NCI-H1436 (cell line): ENCODE measurements around the gene CCDC12.
A peak's percentile ranks its signal among the peaks of the same experiment; 100 is the strongest.

Experiments
- DNase-seq: peaks from one replicate; lab custom pipeline; 2025; lab: John Stamatoyannopoulos, UW

The CCDC12 gene

GRCh38 chr3:46976326-46977190, at the start of gene CCDC12:
CCDC12 (minus strand) TSS chr3:46976745; CDS start chr3:46976732, 13 bp downstream.
- DNase-seq, result peak; percentile 83

DNA sequence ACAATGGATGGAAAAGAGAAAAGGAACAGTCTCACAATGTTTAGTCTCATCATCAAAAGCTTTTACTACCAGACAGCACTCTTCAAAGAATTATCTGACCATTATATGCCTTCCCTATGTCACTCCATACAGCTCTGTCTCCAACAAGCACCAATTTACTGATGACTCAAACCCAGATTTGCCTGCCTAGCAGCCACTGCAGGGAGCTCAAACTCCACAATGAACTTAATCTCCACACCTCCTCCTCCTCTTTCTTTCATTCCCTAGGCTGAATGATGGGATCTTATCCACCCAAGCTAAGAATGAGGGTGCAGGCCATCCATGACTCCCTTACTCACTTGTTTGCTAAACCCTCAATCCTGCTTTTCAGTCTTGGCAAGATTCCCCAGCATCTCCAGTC, 48.4 kb upstream of the CCDC12 start:
- DNase-seq, result no peak

DNA sequence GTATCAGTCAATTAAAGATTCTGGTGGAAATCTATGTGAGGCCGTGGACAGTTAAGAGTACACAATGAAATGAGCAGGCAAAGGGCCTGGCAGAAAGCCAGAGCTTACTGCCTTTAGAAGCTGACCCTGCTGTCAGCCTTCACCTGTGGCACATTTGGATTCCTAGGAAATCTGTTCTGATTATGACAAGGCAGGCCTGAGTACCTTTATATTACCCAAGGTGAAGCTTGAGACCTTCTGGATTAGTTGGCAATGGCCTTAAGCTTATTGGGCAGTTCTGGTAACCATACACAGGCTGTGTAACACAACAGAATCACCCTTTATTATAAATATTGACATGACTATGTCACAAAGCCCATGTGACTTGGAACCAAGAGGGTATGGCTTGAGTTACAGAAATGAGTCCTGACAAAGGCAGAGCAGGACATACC, 46.1 kb upstream of the CCDC12 start:
- no peak for DNase-seq

GRCh38 chr3:47020311-47020710, 43.8 kb upstream of the CCDC12 start:
- DNase-seq, result no peak

GRCh38 chr3:47019201-47019600, 42.7 kb upstream of the CCDC12 start:
- no peak for DNase-seq

- no peak for DNase-seq
Measured at GRCh38 chr3:47018269-47018611, 41.7 kb upstream of the CCDC12 start.

DNA sequence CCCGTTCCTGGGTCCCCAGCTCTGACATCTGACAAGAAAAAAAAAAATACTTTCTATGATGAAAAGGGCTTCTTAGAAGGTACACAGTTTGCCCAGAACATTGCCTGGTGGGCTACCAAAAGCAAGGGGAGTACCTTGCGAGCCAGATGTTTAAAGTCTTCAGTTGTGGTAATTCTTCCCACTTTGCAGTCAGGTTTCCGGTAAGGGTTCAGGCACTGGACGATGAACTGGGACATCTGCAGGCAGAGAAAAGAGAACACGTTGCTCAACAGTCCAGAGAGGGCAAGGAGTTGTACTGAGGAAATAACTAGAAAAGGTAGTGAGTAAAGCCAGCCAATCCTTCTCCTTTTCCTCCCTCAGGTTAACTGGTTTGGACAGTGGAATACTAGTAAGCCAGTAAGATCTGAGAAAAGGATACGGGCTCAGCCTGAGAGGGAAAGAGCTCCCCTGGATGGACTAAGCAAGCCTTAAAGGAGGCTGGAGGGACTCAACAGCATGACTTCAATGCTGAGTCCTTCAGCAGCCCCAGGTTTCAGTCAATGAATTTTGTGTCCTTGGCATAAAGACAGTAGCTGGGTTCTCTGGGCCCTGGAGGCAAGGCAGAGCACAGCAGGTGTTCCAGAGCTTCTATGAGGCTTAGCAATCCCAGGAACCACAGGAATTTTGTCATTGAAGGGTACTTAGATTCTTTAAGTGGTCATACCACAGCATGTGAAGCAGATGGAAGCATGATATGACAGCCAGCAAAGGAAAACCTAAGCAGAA, 41.1 kb upstream of the CCDC12 start:
- DNase-seq, result no peak

GRCh38 chr3:47016934-47017435, 40.4 kb upstream of the CCDC12 start:
- no peak for DNase-seq

GRCh38 chr3:47016086-47016933, 39.8 kb upstream of the CCDC12 start:
- DNase-seq, result no peak

- DNase-seq, result no peak
Measured at GRCh38 chr3:47015151-47015550, 38.6 kb upstream of the CCDC12 start.

GRCh38 chr3:47014036-47014435, 37.5 kb upstream of the CCDC12 start:
- no peak for DNase-seq

- DNase-seq, result no peak
Measured at GRCh38 chr3:47013231-47013630, 36.7 kb upstream of the CCDC12 start.

DNA sequence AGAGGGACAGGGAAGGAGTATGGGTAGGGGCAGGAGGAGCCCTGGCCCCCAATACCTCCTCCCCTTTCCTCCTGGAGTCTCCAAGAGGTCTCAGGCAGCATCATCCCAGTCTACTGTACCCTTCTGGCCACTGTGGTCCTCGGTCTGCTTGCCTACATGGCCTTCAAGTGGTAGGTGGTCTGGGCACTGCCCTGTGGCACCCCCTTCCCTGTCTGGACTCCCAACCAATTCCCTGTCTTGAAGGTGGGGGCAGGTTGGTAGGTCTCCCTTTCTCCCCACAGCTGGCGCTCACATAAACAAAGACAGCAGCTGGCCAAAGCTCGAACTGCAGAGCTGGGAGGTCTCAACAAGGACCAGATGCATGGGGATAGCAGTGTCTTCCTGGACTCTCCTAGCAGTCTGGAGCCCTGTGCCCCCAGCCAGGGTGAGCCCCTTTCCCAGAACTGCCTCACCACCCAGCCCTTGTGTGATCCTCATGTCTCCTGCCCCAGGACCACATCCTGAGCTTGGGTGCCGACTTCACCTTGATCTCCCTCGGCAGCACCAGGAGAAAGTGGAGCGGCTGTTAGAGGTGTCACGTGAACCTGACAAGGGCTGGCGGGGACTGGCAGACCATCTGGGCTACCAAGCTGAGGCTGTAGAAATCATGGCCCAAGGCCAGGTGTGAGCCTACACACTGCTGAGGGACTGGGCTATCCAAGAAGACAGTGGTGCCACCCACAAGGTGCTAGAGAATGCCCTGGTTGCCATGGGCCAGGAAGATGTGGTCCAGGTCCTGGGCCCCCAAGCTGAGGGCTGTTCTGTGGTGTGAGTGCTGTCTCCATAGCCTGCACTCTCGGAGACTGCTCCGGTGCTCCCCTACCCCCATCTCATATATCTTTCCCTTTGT, 36.0 kb upstream of the CCDC12 start:
- no peak for DNase-seq

GRCh38 chr3:47011371-47011770, 34.8 kb upstream of the CCDC12 start:
- DNase-seq, result no peak

- no peak for DNase-seq
Measured at GRCh38 chr3:47010910-47011309, 34.4 kb upstream of the CCDC12 start.

GRCh38 chr3:47010111-47010712, 33.7 kb upstream of the CCDC12 start:
- no peak for DNase-seq

GRCh38 chr3:47009225-47010110, 32.9 kb upstream of the CCDC12 start:
- DNase-seq, result no peak

DNA sequence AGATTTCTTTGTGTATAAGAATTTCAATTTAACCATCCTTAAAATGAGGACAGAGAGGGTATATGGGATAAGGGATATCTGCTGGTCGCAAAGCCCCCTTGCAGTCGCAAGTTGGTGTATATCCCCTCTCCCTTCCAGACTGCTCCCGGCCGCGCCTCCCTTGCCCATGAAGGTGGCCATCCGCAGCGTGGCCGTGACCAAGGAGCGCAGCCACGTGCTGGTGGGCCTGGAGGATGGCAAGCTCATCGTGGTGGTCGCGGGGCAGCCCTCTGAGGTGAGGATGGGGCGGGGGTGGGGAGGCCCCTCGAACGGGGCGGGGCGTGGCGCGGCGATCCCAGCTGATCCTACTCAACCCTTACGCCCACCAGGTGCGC, 32.3 kb upstream of the CCDC12 start:
- DNase-seq, result no peak

GRCh38 chr3:47008234-47008796, 31.8 kb upstream of the CCDC12 start:
- DNase-seq, result no peak
